AG10803 (cell line): Measurements from ENCODE around the gene PROK1.
A peak's percentile ranks its signal among the peaks of the same experiment; 100 is the strongest.
"Not testable (repeated sequence)": the region's sequence is repeated elsewhere in the genome, so short reads cannot be mapped to it uniquely, and the experiment has no call there.

Experiments
- DNase-seq: peaks from one replicate; pipeline ENCODE4 v3.0.0; 2010; ENCODE audit warnings: low read depth
- H3K4me3 ChIP-seq: 2 replicates; pipeline ENCODE4 v1.5.1; 2011; ENCODE audit warnings: mild to moderate bottlenecking, low read length, control low read depth
- TF ChIP-seq, protein P1 (sequence below): conservative IDR thresholded peaks from 2 replicates; pipeline ENCODE4 v1.5.1; 2011; ENCODE audit warnings: mild to moderate bottlenecking, low read length, control low read depth, inconsistent platforms

Gene PROK1

GRCh38 chr1:110411173-110411735 is 39.7 kb upstream of the PROK1 start:
- DNase-seq: no peak
- H3K4me3 ChIP-seq: no peak overlapping the region
- TF ChIP-seq, protein P1, sequence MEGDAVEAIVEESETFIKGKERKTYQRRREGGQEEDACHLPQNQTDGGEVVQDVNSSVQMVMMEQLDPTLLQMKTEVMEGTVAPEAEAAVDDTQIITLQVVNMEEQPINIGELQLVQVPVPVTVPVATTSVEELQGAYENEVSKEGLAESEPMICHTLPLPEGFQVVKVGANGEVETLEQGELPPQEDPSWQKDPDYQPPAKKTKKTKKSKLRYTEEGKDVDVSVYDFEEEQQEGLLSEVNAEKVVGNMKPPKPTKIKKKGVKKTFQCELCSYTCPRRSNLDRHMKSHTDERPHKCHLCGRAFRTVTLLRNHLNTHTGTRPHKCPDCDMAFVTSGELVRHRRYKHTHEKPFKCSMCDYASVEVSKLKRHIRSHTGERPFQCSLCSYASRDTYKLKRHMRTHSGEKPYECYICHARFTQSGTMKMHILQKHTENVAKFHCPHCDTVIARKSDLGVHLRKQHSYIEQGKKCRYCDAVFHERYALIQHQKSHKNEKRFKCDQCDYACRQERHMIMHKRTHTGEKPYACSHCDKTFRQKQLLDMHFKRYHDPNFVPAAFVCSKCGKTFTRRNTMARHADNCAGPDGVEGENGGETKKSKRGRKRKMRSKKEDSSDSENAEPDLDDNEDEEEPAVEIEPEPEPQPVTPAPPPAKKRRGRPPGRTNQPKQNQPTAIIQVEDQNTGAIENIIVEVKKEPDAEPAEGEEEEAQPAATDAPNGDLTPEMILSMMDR: no peak

- TF ChIP-seq, protein P1: peak; percentile 90
- DNase-seq: peak; percentile 69
- no peak overlapping the region for H3K4me3 ChIP-seq
Measured at GRCh38 chr1:110412576-110412975, 38.4 kb upstream of the PROK1 start.

GRCh38 chr1:110413045-110413444 is 37.9 kb upstream of the PROK1 start:
- DNase-seq, H3K4me3 ChIP-seq: not testable (repeated sequence)

- TF ChIP-seq, protein P1: no peak
- no peak overlapping the region for H3K4me3 ChIP-seq
- no peak for DNase-seq
Measured at GRCh38 chr1:110418729-110419128, 32.2 kb upstream of the PROK1 start.

DNA sequence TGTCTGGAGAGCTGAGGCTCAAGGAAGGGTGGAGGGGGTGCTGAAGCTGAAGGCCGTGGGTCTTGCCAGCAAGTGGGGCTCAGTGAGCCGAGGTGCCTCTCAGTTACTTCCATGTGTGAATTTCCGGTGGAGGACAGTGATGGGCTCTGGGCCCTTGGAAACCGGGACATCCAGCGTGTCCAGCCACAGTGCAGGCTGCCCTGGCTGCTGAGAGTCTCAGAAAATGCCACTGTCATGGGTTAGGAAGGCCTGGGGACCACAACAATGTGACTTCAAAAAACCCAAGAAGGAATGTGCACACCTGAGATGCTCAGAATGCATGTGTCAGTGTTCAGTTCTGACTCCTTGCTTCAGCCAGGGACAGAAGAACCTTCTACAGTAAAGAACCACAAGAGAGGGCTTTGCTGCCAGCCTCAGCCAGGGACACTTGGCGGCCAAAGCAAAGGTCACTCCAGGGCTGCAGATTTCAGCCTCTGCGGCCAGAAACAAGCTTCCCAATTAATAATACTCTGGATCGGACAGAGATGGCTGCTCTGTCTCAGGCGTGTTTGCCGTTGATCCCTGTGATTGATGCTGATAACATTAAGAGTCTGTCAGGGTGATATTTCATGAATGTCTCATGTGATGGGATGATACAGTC is 30.8 kb upstream of the PROK1 start:
- H3K4me3 ChIP-seq: no peak overlapping the region
- TF ChIP-seq, protein P1: no peak
- no peak for DNase-seq

DNA sequence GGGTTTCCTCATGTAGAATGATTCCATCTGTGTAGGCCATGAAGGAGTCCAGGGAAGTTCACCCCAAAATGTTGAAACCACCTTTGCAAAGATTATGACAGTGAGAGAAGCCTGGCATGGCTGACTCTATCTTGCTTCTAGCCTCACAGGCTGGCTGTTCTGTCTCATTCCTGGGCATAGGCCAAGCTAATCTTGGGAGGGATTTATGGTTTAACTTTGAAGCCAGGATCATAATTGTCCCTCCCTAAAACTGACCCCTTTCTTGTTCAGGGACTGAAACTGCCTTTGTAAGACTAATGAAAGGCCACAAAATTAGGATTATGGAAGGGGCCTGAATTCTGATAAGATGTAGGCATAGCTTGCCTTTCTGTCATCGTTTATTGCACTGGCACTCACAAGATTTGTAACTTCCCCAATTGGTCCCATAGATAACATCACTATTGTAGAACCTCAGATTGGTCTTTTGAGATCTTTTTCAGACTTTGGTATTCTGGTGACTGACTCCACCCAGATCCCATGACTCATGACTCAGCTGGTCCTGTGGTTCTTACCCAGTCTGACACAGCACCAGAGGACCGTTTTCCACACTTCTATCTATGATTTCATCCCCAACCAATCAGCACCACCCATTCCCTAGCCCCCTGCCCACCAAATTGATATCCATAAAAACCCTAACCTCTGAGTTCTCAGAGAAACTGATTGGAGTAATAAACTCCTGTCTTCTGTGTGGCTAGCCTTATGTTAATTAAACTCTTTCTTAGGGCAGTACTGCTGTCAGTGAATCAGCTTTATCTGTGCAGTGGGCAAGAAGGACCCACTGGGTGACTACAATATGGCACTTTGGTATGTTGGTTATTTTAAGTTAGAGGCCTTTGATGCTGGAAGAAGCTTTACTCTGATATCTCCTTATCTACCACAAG is 29.8 kb upstream of the PROK1 start:
- peak; percentile 37 for DNase-seq
- no peak overlapping the region for H3K4me3 ChIP-seq
- TF ChIP-seq, protein P1: no peak

DNA sequence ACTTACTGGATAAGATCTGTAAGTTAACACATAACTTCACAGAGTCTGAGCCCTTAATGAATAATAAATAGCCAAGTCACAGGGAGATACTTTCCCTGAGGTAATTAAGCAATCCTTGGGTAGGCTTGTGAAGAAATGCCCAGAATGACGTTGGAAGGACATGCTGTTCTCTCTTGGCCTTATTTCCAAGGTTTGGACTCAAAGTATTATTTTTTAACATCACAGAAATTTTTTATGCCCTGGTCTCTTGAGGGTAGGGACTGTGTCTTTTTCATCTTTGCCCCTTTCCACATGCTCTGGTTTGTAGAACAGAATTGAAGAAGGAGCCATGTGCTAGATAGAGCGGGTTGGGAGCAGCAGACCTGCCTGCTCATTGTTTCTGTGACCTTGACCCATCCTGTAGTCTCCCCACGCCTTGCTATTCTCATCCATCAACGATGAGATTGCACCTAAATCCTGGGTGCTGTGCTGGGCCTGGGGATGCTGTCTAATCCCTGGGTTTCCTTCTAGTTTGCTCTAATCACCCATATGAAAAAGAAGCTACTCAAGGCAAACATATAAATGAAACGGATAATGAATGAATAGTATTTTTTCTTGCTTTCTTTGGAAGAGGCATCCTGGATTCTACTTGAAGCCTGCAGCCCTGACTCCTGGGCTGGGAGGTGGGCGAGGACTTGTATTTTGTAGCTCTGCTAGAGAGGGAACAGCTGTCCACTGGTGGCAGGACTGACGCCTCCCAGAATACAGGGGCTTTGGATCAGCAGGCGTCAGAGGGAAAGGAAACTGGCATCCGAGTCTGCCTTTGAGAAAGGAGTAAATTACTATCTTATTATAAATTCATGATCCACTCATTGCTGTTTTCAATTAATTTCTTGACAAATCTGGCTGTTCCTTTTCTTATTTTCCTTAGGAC is 26.0 kb upstream of the PROK1 start:
- DNase-seq: no peak
- TF ChIP-seq, protein P1: no peak
- H3K4me3 ChIP-seq: no peak overlapping the region
